Keratinocyte (primary cell): Measurements from ENCODE around the gene TPRN. TPM values are rescaled to one million over a fixed set of nuclear protein-coding genes. Genes with fewer than 3 reads are reported as not detected.

Experiments used
- DNase-seq: peaks from one replicate; pipeline ENCODE4 v3.0.0-alpha.2; 2011; ENCODE audit warnings: low read depth, missing footprints, low spot score
- FAIRE-seq: peaks from 2 replicates; lab custom pipeline; 2011; peaks lifted over from hg19 to GRCh38; lab: Jason Lieb, UNC
- H2AFZ ChIP-seq: 2 replicates; pipeline ENCODE4 v1.6.0; 2012; ENCODE audit warnings: low read length, control low read depth, inconsistent platforms; ENCODE audit not compliant: control insufficient read depth
- H3K27ac ChIP-seq: 2 replicates; pipeline ENCODE4 v1.5.1; 2011; ENCODE audit warnings: low read length; ENCODE audit not compliant: control insufficient read depth, insufficient read depth
- H3K27me3 ChIP-seq: 3 replicates; pipeline ENCODE4 v1.6.0; 2011; ENCODE audit warnings: low read length; ENCODE audit not compliant: control insufficient read depth, insufficient read depth; ENCODE audit errors: extremely low read depth
- H3K36me3 ChIP-seq, 2 experiments: 2 replicates in 1 of 2; 3 replicates in 1 of 2; pipeline ENCODE4 v1.5.1; 2011; ENCODE audit warnings: low read length in 2 of 2, mild to moderate bottlenecking in 1 of 2; ENCODE audit not compliant: control insufficient read depth in 2 of 2, insufficient read depth in 2 of 2; ENCODE audit errors: extremely low read depth in 1 of 2
- H3K4me1 ChIP-seq: 3 replicates; pipeline ENCODE4 v1.5.1; 2011; ENCODE audit warnings: low read length; ENCODE audit not compliant: control insufficient read depth, insufficient read depth; ENCODE audit errors: extremely low read depth
- H3K4me2 ChIP-seq: 3 replicates; pipeline ENCODE4 v1.6.0; 2011; ENCODE audit warnings: low read depth, low read length; ENCODE audit not compliant: control insufficient read depth, insufficient read depth; ENCODE audit errors: extremely low read depth
- H3K4me3 ChIP-seq, 3 experiments: fragments of 200-600 bp in 1 of 3; sonication (generic) in 1 of 3; 2 replicates in 2 of 3; 3 replicates in 1 of 3; pipeline ENCODE4 v1.5.1; 2011 to 2016; ENCODE audit warnings: low read length in 3 of 3, mild to moderate bottlenecking in 3 of 3, control low read depth in 2 of 3, inconsistent platforms in 1 of 3, low read depth in 1 of 3, mixed read lengths in 1 of 3, mixed run types in 1 of 3, moderate library complexity in 1 of 3; ENCODE audit not compliant: control insufficient read depth in 2 of 3, insufficient read depth in 2 of 3; ENCODE audit errors: extremely low read depth in 1 of 3
- H3K79me2 ChIP-seq: 2 replicates; pipeline ENCODE4 v1.6.0; 2012; ENCODE audit warnings: low read length; ENCODE audit not compliant: control insufficient read depth, insufficient read depth
- H3K9ac ChIP-seq: 3 replicates; pipeline ENCODE4 v1.6.0; 2011; ENCODE audit warnings: low read length; ENCODE audit not compliant: control insufficient read depth, insufficient read depth; ENCODE audit errors: extremely low read depth
- H3K9me1 ChIP-seq: 3 replicates; pipeline ENCODE4 v1.6.0; 2011; ENCODE audit warnings: low read length; ENCODE audit not compliant: control insufficient read depth, insufficient read depth; ENCODE audit errors: extremely low read depth
- H3K9me3 ChIP-seq: 2 replicates; pipeline ENCODE4 v1.5.1; 2012; ENCODE audit warnings: low read depth, low read length; ENCODE audit not compliant: control insufficient read depth
- H4K20me1 ChIP-seq: 3 replicates; pipeline ENCODE4 v1.6.0; 2011; ENCODE audit warnings: low read length; ENCODE audit not compliant: control insufficient read depth, insufficient read depth; ENCODE audit errors: extremely low read depth
- EZH2 ChIP-seq: IDR thresholded peaks from one replicate; pipeline ENCODE4 v1.6.1; 2012; ENCODE audit warnings: inconsistent platforms, mild to moderate bottlenecking, low read length, moderate library complexity
- dilution Hi-C: fragments of 300-500 bp; cut with MboI; formaldehyde crosslinking; loops from one replicate; pipeline ENCODE4 v1.7.0; 2020; ENCODE audit warnings: low sequenced_read_pairs; ENCODE audit not compliant: extremely low pct_ligation_motif_present
- polyA plus RNA-seq, 5 experiments: library from polyadenylated mRNA; depleted of rRNA in 3 of 5; stranded (reverse) in 3 of 5; stranded (forward) in 1 of 5; unstranded in 1 of 5; fragments of >200 nt; gene quantifications; 1 replicate in 1 of 5; 2 replicates in 3 of 5; 3 replicates in 1 of 5; pipeline versions ENCODE4 v1.2.1 to v1.2.3, GENCODE V29; 2011 to 2012; ENCODE audit warnings: missing spikeins in 2 of 5, low read depth in 1 of 5, low replicate concordance in 1 of 5
- TF ChIP-seq, protein P1 (sequence below), 3 experiments: IDR thresholded peaks in 1 of 3; conservative IDR thresholded peaks in 1 of 3; optimal IDR thresholded peaks in 1 of 3; 2 replicates in 2 of 3; 3 replicates in 1 of 3; pipeline versions ENCODE3 to v1.5.1; 2011; ENCODE audit warnings: low read length in 3 of 3, mild to moderate bottlenecking in 3 of 3, moderate library complexity in 2 of 3, control low read depth in 1 of 3, inconsistent platforms in 1 of 3; ENCODE audit not compliant: insufficient read depth in 2 of 3; ENCODE audit errors: extremely low read depth in 1 of 3

Gene TPRN
- polyA plus RNA-seq, 1 donor (not counting 4 experiments of a cell fraction or from before 2014, with no cell fraction given) = 1.1 TPM

DNA sequence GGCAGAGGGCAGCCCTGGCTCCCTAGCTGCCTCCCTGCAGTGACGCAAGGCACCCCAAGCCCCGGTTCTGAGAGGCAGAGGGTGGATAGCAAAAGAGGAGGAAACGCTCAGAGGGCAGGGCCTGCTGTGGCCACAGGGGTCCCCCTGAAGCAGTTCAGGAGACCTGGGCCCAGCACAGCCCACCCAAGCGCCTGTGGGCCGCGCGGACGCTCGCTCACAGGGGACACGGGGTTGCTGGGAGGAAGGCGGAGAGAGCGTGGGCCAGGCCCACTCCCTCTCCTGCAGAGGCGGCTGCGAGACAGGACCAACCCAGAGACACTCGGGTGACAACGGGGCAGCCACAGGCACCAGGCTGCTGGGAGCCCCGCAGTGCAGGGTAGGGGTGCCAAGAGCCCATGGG, 20.8 kb downstream of the TPRN start:
- Histone ChIP-seq H3K9ac (no peak overlapping the region), H3K9me3 (no peaks in the 10 kb centered on the region), H3K36me3 (peaks cover 14 to 17% of the 10 kb centered on the region in 2 experiments), H2AFZ (no peak overlapping the region), H3K4me1 (no peaks in the 10 kb centered on the region), H4K20me1 (peaks cover 5% of the 10 kb centered on the region), H3K79me2 (no peaks in the 10 kb centered on the region), H3K4me2 (no peak overlapping the region), H3K9me1 (no peaks in the 10 kb centered on the region), H3K4me3 (no peak overlapping the region), H3K27ac (no peak overlapping the region), H3K27me3 (peaks cover 9% of the 10 kb centered on the region)
- dilution Hi-C loops = no loop called here
- FAIRE-seq (no peak), DNase-seq (no peak)
- TF ChIP-seq, protein P1, sequence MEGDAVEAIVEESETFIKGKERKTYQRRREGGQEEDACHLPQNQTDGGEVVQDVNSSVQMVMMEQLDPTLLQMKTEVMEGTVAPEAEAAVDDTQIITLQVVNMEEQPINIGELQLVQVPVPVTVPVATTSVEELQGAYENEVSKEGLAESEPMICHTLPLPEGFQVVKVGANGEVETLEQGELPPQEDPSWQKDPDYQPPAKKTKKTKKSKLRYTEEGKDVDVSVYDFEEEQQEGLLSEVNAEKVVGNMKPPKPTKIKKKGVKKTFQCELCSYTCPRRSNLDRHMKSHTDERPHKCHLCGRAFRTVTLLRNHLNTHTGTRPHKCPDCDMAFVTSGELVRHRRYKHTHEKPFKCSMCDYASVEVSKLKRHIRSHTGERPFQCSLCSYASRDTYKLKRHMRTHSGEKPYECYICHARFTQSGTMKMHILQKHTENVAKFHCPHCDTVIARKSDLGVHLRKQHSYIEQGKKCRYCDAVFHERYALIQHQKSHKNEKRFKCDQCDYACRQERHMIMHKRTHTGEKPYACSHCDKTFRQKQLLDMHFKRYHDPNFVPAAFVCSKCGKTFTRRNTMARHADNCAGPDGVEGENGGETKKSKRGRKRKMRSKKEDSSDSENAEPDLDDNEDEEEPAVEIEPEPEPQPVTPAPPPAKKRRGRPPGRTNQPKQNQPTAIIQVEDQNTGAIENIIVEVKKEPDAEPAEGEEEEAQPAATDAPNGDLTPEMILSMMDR (optimal IDR thresholded peaks at IDR 0.05 in 1 of 3, IDR thresholded peaks at IDR 0.05 in 1 of 3, conservative IDR thresholded peaks at IDR 0.05 in 1 of 3; ENCODE audit: extremely low read depth in 1 of 3, insufficient read depth in 2 of 3, low read length in 3 of 3) = no peak

DNA sequence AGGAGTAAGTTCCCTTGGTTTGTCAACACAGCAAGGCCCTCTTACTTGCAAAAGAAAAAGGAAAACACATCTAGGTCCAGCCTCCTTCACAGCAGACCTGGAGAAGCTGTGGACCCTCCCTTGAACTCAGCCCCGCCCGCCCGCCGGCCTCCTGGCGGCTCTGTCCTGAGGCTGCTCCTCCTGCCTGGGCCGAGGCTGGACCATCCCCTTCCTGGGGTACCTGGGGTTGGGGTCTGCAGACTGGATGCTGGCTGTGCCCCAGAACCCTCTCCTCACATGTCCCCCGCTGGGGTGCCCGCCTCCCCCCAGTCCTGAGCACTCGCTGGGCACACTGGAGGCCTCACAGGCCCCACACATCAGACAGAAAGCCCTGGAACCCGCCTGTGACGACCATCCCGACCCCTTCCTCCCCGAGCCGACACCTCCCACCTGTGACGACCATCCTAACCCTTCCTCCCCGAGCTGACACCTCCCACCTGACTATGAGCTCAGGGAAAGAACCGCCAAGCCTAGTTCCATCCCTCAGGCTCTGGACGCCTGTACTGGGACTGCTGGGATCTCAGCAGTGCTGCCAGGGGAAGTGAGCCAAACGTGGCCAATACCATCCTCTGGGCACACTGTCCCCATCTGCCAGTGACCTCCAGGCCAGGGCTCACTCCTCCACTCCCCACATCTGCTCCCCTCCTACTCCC, 21.5 kb downstream of the TPRN start:
- dilution Hi-C loops = no loop called here
- FAIRE-seq (no peak), DNase-seq (no peak)
- H3K36me3 ChIP-seq = peaks cover 12 to 17% of the 10 kb centered on the region in 2 experiments
- no peak overlapping the region for H3K4me2 ChIP-seq
- H3K27ac ChIP-seq = no peak overlapping the region
- H3K27me3 ChIP-seq = peaks cover 15% of the 10 kb centered on the region
- no peaks in the 10 kb centered on the region for H3K9me3 ChIP-seq
- H3K4me3 ChIP-seq = no peak overlapping the region
- TF ChIP-seq, protein P1 (optimal IDR thresholded peaks at IDR 0.05 in 1 of 3, IDR thresholded peaks at IDR 0.05 in 1 of 3, conservative IDR thresholded peaks at IDR 0.05 in 1 of 3; ENCODE audit: extremely low read depth in 1 of 3, insufficient read depth in 2 of 3, low read length in 3 of 3) = no peak
- TF ChIP-seq EZH2 = no peak
- H2AFZ ChIP-seq = no peak overlapping the region
- H3K79me2 ChIP-seq = no peaks in the 10 kb centered on the region
- H4K20me1 ChIP-seq = peaks cover 9% of the 10 kb centered on the region
- no peaks in the 10 kb centered on the region for H3K9me1 ChIP-seq
- no peaks in the 10 kb centered on the region for H3K4me1 ChIP-seq
- no peak overlapping the region for H3K9ac ChIP-seq
